Sigmoid colon (tissue), 7 donors: ENCODE results near the gene MOB3C. TPM values are rescaled to one million over a fixed set of nuclear protein-coding genes. Genes with fewer than 3 reads are reported as not detected.

Experiments used
- DNase-seq: peaks from one replicate; pipeline ENCODE4 v3.0.0-alpha.2; 2019
- H3K27ac ChIP-seq, 4 donors: fragments of 200-600 bp; sonication (generic); one replicate each; pipeline ENCODE4 v1.5.1; 2016 to 2019; ENCODE audit warnings: mild to moderate bottlenecking in 1 of 4
- H3K27me3 ChIP-seq, 3 donors: fragments of 200-600 bp; sonication (generic); one replicate each; pipeline ENCODE4 v1.5.1; 2019; ENCODE audit warnings: mild to moderate bottlenecking in 1 of 3
- H3K36me3 ChIP-seq, 4 donors: fragments of 200-600 bp; sonication (generic); one replicate each; pipeline ENCODE4 v1.5.1; 2016 to 2019
- H3K4me1 ChIP-seq, 4 donors: fragments of 200-600 bp; sonication (generic); one replicate each; pipeline ENCODE4 v1.5.1; 2017 to 2019
- H3K4me3 ChIP-seq, 4 donors: fragments of 200-600 bp; sonication (generic); one replicate each; pipeline ENCODE4 v1.5.1; 2017 to 2019; ENCODE audit warnings: mild to moderate bottlenecking in 2 of 4, moderate library complexity in 1 of 4
- H3K9me3 ChIP-seq, 4 donors: fragments of 200-600 bp in 3 of 4; sonication (generic) in 3 of 4; one replicate each; pipeline versions ENCODE4 v1.5.1 to v1.6.1; 2013 to 2019
- CTCF ChIP-seq, 4 experiments: fragments of 450-650 bp in 3 of 4; fragments of 200-600 bp in 1 of 4; IDR thresholded peaks; one replicate each; pipeline ENCODE4 v1.5.1; 2016 to 2019; ENCODE audit warnings: antibody characterized with exemption in 4 of 4, mild to moderate bottlenecking in 3 of 4, moderate library complexity in 2 of 4
- EP300 ChIP-seq, 4 donors: sonication (generic); formaldehyde crosslinking; IDR thresholded peaks; one replicate each; pipeline ENCODE4 v1.6.1; 2017; ENCODE audit warnings: antibody characterized with exemption in 4 of 4
- POLR2A ChIP-seq, 2 donors: fragments of 450-650 bp; IDR thresholded peaks; one replicate each; pipeline ENCODE4 v1.6.1; 2016; ENCODE audit warnings: antibody characterized with exemption in 2 of 2, mild to moderate bottlenecking in 2 of 2, moderate library complexity in 2 of 2
- POLR2AphosphoS5 ChIP-seq, 4 donors: sonication (generic); formaldehyde crosslinking; IDR thresholded peaks; one replicate each; pipeline ENCODE4 v1.6.1; 2017; ENCODE audit warnings: antibody characterized with exemption in 4 of 4
- WGBS, 2 donors: extraction: QIAGEN DNeasy Blood & Tissue Kit; methylation state at CpG; one replicate each; pipeline ENCODE4 v1.1.7; 2013; 5-methylcytosine and 5-hydroxymethylcytosine counted together
- intact Hi-C: fragments of 100-400 bp; cut with DNase I; formaldehyde crosslinking; loops from one replicate; pipeline ENCODE4 v1.15.1; 2023
- polyA plus RNA-seq, 3 donors: library from polyadenylated mRNA; stranded (reverse); fragments of 200-250 nt; gene quantifications; one replicate each; pipeline ENCODE4 v1.2.3, GENCODE V29; 2013
- total RNA-seq, 4 donors: library from RNA; depleted of rRNA; stranded (reverse); fragments of >200 nt; gene quantifications; one replicate each; pipeline ENCODE4 v1.1.0, GENCODE V29; 2016
- donor health status: healthy with polysubstance abuse.
- donor health status: Bipolar disorder and iron deficiency.
- donor health status: healthy.

Gene MOB3C
- total and polyA plus RNA-seq, 7 donors = 7.8 to 25.7 (median 13.8) TPM

GRCh38 chr1:46646844-46647243 lies 30.2 kb upstream of the MOB3C start:
- Histone ChIP-seq H3K27ac (no peak overlapping the region), H3K4me1 (peaks cover 0 to 30% (median 27%) of the 10 kb centered on the region in 4 donors), H3K27me3 (no peaks in the 10 kb centered on the region), H3K36me3 (peaks cover 0 to 40% (median 9%) of the 10 kb centered on the region in 4 donors), H3K4me3 (no peak overlapping the region), H3K9me3 (peaks cover 0 to 5% (median 0%) of the 10 kb centered on the region in 4 donors)
- DNase-seq = no peak
- TF ChIP-seq EP300 (IDR thresholded peaks at IDR 0.05) (no peak), POLR2A (IDR thresholded peaks at IDR 0.05) (no peak), POLR2AphosphoS5 (IDR thresholded peaks at IDR 0.05) (no peak), CTCF (IDR thresholded peaks at IDR 0.05) (no peak)
- intact Hi-C loops = no loop called here
- 84 to 88% methylated on average over 2 of the region's 2 CpGs for WGBS, 2 donors

- Histone ChIP-seq H3K4me1 (peaks cover 0 to 30% (median 27%) of the 10 kb centered on the region in 4 donors), H3K27ac (no peak overlapping the region), H3K36me3 (peaks cover 0 to 42% (median 9%) of the 10 kb centered on the region in 4 donors), H3K4me3 (no peak overlapping the region), H3K9me3 (peaks cover 0 to 5% (median 0%) of the 10 kb centered on the region in 4 donors), H3K27me3 (no peaks in the 10 kb centered on the region)
- no peak for DNase-seq
- intact Hi-C loops = no loop called here
- TF ChIP-seq CTCF (IDR thresholded peaks at IDR 0.05) (no peak), POLR2A (IDR thresholded peaks at IDR 0.05) (no peak), EP300 (IDR thresholded peaks at IDR 0.05) (no peak), POLR2AphosphoS5 (IDR thresholded peaks at IDR 0.05) (no peak)
- WGBS, 2 donors = 89 to 90% methylated on average over 1 of the region's 1 CpG
Observed at GRCh38 chr1:46646331-46646730, 29.7 kb upstream of the MOB3C start.

GRCh38 chr1:46645815-46646214 lies 29.2 kb upstream of the MOB3C start:
- peaks cover 0 to 30% (median 27%) of the 10 kb centered on the region in 4 donors for H3K4me1 ChIP-seq
- peaks cover 0 to 42% (median 9%) of the 10 kb centered on the region in 4 donors for H3K36me3 ChIP-seq
- WGBS, 2 donors = 96 to 97% methylated on average over 4 of the region's 4 CpGs

GRCh38 chr1:46643368-46643775 lies 26.8 kb upstream of the MOB3C start:
- peak; percentile 73 for DNase-seq
- TF ChIP-seq POLR2AphosphoS5 (IDR thresholded peaks at IDR 0.05) (peak; percentile 40 to 78 (median 59)), EP300 (IDR thresholded peaks at IDR 0.05) (peak in 2 of 4 donors; percentile 47 to 52), CTCF (IDR thresholded peaks at IDR 0.05) (no peak)
- Histone ChIP-seq H3K36me3 (peaks cover 0 to 18% (median 0%) of the 10 kb centered on the region in 4 donors), H3K9me3 (no peaks in the 10 kb centered on the region), H3K4me3 (no peak overlapping the region), H3K27me3 (no peaks in the 10 kb centered on the region), H3K4me1 (peaks cover 0 to 39% (median 27%) of the 10 kb centered on the region in 4 donors), H3K27ac (peak overlapping the region; percentile 30 to 64 (median 57))
- intact Hi-C loops = no loop called here

More at GRCh38 chr1:46645815-46646214, 29.2 kb upstream of the MOB3C start:
- Histone ChIP-seq H3K9me3 (peaks cover 0 to 5% (median 0%) of the 10 kb centered on the region in 4 donors), H3K27ac (no peak overlapping the region), H3K27me3 (no peaks in the 10 kb centered on the region), H3K4me3 (no peak overlapping the region)
- DNase-seq = no peak
- intact Hi-C loops = no loop called here
- TF ChIP-seq EP300 (IDR thresholded peaks at IDR 0.05) (no peak), POLR2A (IDR thresholded peaks at IDR 0.05) (no peak), CTCF (IDR thresholded peaks at IDR 0.05) (no peak), POLR2AphosphoS5 (IDR thresholded peaks at IDR 0.05) (no peak)
